ENCODE measurements around the gene STARD13.
A peak's percentile ranks its signal among the peaks of the same experiment; 100 is the strongest.

The STARD13 gene

DNA sequence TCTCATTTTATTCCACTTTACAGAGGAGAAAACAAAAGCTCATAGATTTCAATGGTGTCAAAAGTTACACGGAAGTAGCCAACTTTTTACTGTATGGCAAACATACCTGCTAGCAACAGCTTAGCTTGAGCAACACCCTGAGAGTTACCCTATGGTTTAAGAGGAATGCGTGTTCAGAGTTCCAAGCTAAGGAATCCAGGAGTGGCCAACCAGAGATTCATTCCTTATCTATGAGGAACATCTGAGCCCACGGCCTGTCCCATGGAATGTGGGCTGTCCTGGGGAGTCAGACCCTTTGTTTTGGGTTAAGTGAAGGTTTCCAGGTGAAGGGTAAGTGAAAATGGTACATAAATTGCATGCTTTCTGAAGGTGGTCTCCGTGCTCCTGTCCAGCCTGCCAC, 67.5 kb downstream of the STARD13 start:
- DNase-seq, result no peak

DNA sequence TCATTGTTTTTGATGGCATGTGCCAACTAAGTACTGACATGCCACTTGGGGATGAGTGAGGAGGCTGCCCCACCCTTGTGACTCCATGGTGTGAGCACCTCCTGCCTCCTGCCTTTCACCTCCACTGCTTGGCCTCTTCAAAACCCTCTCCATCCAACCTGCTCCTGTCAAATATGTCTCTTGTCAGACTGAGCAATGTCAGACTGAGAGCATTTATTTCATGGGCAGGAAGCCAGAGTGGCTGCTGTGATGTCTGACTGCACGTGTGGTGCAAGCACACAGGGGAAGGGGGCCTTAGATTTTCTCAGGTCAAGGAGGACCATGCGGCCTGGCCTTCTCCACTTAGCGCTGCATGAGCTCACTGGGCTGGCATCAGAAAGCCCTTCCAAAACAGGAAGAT, 68.3 kb downstream of the STARD13 start:
- no peak for DNase-seq

DNA sequence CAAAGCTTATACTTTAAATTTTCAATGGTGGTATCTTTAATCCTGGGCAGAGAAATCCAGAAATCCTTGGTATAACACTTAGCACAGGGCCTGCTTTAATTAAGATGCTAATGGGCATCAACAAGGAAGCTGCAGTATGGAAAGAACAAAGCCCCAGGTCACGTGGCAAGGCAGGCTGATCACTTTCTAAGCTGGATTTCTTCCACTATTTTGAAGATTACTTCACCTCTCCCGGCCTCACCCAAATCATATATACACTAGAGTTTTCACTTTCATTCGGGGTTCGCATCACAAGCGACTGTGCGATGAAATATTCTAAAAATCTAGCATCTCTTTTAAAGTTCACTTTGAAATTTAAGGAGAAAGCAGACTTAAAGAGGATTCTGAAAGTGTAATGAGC, 71.8 kb downstream of the STARD13 start:
- DNase-seq, result no peak

DNA sequence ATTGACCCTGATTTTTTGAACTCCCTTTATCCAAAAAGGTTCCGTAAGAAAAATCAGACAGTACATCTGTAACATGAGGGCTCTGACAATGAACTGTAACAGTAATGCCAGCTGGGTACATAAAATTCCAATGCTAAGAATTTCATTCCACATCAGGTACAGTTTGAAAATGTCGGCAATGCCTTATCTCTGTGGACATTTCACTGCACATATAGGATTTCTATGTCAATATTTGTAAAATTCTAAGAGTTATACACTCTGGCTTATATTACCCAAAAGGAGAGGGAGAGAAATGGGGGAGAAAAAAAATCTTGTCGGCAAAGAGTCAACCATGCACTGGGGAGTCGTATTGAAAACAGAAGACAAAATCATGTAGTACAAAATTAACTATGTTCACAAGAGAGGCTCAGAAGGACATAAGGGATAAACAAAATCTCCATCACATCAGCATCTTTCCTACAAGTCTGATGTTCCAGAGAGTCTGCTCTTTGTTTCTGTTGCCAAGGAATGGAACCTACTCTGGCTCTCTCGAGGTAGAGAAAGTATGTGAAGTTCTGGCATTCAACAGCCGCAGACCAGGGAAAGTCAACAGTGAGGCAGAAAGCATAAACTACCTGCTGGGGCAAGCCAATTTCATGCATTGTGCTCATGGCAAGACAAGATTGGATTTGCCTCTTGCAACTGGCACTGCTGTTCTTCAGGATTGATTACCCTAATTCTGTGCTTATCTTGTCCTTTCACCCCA, 72.4 kb downstream of the STARD13 start:
- no peak for DNase-seq

DNA sequence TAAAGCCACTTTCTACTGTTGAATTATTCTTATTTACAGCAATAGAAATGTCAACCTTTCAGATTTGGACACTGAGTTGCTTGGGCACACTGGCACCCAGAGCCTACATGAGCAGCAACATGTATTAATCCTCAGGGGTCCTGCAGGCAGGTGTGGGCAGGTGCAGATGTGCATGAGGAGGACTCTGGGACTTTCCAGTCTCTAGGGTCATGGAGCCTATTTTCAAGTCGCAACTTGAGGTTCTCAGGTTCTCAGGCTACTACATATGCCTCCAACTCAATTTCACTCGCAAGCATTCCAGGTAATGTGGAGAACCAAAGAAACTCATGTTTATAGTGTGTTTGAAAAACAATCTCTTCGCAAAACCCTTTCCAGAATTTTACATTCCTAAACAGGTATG, 73.2 kb downstream of the STARD13 start:
- no peak for DNase-seq

DNA sequence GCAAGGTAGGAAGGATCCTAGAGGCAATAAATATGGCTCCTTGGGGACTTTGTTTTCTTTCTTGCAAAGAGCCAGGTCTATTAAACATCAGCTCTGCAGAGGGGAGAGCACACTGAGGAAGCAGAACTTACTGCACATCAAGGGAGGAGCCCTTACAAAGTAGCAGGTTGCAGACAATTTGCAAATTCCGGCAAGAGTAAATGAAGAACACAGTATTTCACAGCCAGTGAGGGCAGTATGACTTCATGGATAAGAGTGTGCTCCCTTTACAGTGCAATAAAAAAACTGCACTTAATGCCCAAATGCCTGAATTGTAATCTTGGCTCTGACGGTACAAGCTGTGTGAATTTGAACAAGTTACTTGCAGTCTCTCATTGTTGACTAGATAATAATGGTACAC, 75.5 kb downstream of the STARD13 start:
- no peak for DNase-seq

DNA sequence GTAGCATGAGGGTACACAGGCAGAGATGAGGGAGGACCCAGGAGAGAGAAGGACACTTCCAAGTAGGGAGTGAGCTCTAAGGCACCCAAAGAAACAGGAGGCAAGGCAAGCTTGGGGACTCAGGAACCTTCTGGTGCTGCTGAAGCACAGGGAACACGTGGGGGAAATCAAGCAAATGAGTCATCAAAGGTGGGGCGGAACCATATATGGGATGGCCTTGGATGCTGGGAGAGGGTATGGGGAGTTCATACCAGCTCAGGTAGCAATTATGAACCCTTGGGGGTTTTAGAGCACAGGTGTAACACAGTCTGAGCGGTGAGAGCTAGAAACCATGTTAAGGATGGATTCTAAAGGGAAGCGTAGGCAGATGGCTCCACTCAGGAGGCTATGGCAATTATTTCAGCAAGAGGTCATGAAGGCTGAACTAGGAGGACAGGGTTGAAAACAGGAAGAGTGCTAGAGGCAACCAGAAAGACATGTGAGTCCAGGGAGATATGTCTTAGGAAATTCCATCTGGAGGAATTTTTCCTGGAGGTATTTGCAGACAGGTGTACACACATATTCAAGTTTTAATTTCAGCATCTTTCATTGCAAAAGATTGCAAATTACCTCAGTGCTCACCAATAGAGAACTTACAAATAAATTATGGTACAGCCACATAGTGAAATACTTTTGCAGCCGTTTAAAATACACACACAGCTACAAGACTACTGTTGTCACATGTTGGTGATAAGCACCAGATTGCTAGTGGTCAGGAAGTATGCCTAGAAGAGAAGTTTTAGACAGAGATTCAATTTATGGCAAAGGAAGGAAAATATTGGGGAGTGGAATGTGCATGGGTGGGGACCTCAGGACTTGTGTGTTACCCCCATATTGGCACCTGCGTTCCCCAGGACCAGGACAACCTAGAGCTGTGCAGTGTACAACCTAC, 77.0 kb downstream of the STARD13 start:
- DNase-seq, result no peak

DNA sequence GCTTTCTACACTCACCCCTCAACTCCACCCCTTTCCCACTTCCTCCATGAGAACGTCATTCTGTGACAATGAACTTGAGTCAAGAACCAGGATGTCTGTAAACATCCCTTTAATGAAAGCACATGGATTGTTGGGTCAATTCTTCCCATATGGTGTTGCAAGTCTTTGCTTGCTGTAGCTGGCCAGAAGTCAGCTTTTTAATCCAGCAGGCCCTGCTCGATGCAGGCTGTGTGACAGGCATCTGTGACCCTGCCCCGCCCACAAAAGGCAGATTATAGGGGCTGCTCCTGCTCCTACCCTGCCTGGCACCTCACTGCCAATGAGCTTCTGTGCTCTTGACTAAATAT, 78.0 kb downstream of the STARD13 start:
- no peak for DNase-seq

DNA sequence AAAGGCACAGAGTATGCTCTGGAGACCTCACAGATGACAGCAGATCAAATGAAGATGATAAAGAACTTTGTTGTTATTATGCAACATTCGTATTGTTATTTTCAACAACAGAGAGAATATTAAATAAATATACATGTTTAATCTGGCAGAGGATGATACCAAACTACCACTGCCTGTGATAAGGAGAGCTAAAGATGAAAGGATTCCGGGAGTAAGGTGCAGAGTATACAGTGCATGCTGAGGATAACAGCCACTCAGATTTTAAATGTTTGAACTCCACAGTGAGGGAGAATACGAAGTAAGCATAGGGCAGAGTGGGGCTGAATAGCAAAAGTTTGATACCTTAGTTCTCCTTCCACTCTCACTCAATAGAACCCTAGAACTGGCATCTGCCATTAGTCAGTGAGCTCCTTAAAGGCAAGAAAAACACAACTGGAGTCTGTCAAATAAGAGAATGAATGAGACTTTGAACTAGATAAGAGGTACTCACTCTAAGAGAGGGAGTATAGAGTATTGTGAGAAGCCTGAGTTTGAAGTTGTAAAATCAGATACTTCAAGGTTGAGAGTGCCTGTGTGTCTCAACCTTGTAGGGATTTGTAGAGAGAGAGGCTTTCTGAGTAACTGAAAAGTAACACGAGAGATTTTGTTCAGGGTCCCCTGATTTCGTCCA, 78.5 kb downstream of the STARD13 start:
- DNase-seq, result no peak

DNA sequence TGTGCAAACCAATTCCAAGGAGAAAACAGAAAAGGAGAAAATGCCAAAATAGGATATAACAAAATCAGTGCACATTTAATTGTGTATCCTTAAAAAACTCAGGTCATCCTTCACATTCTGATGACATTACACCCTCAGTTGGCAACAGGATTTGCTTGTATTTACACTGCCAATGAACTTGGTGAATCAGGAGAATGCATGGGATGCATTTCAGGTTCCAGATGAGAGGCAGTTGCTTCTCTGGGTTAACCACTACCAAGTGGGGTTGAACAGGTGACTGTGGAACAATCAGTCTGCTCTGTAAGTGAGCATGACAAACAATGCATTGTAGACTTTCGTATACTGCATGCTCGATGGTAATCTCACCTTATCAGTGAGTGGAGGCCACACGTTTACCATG, 79.1 kb downstream of the STARD13 start:
- DNase-seq, result no peak

DNA sequence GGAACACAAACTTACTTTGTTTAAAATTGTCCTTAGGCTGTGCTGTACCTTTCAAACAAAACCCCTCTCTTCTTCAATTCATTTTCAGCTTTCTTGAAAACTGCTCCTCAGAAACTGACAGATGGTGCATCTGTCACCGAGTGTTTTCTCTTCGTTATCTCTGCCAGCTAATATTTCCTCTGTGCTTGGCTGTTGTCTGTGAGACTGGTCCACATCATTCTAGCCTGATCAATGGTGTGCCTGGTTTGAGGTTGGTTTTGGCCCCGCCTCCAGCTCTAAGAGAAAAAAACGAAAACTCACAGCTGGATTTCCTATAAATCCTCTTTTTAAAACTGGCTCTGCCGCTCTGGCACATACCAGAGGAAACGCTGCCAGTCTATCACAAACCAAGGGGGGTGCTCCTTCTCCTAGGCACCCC, 79.7 kb downstream of the STARD13 start:
- DNase-seq, result no peak

DNA sequence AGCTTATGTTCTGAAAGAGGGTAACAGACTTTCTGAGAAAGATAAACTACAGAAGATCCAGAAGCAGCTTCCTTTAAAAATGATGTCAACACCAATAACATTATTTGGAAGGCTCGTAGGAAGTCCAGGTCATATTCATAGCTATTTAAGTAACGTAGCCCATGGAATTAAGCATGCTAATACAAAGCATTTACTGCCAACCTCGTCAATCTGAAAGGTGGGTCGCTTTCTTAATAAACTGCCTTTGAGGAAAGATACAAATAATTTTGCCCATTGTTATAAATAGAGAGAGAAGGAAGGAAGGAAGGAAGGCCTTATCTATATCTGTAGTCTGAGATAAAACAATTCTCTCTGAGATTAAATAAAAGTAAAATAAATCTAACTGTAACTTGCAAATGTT, 80.3 kb downstream of the STARD13 start:
- DNase-seq, result no peak

DNA sequence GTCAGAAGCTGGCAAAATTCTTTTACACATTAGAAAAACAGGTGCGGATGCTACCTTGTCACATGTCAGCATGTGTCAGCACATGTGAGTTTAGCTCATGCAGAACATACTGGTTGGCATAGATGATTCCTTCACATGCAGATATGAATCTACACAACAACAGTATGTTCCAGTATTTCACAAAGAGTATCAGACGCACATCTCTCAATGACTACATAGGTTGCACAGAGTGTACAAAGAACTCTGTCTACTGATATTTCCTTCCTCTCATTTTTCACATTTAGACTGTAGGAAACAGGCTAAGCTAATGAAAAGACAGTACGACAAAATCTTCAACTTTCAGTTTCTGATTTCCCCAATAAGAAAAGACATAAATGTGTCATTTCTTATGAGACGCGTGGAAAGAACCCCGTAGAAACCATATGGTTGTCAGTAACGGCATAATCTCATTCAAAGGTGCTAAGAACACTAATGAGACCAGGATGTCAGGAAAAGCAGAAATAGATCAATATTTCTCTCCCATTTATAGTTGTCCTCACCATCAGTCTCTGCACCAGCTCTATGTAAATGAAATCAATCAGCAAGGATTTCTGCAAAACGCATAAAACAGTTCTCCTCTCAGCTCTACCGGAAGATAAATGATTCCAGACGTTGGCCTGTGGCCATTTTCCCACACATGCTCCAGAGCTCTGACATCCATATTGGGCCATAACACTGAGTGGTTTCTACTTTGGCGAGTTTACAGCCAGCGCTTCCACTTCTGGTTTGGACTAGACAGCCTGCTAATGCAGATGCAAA, 81.2 kb downstream of the STARD13 start:
- peak; percentile 91 for DNase-seq

DNA sequence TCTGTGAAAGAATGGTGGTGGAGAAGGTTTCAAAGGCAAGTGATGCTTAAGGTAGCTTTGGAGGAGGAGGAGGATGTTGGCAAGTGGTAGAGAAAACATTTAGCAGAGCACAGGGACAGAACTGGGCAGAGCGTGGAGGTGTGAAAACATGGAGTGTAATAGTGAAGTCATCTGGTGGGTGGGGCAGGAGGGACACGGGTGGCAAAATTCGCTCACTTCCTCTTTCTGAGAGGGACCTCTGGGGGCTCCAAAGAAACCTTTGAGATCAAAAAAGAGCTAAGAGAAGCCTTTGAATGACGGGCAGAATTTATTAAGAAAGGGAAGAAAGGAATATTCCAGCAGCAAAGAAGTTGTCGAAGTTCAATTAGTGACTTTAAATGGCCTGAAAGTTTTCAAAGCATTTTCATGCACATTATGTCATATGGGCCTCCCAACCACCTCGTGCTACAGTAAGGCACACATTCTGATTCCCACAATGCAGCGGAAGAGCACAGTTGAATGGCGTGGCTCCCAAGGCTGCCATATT, 82.8 kb downstream of the STARD13 start:
- no peak for DNase-seq

DNA sequence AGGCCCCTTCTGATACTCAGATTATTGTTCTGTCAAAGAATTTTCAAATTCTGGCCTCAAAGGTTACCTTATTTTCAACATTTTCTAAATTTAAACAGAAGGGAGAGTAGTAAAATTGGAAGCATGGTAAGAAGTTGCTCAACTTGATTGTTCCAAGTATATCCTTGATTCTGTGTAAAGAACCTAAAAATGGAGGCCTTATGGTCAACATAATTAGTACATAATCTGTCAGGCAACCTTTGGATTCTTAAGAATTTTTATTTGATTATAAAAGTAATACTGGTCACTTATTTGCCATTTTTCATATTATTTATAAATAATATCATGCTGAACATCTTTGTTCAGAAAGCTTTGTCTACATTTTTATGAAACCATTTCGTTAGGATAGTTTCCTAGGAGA, 83.9 kb downstream of the STARD13 start:
- no peak for DNase-seq

DNA sequence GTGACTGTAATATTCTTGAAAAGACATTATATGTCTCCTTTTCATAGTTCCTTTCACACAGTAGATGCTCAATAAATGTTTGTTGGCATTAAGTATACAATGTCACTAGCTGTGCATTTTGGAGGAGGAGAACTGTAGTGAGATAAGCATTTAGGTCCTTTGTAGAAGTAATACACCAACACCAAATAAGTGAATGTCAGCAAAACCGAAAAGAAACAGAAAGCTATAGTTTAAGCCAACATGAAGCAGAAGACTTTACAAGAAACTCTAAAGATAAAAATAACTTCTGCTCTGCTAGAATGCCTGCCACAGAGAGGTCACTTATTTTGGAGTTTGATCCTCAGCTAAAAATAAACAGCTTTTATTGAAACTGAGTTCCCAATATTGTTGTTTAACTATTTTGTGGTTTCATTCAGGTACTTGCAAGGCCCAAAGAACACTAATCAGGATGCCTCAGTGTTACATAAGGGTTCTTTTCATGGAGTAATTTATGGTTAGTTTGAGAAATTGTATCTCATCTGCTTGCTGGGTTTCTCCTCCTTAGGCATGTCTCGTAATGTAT, 86.2 kb downstream of the STARD13 start:
- DNase-seq, result no peak

DNA sequence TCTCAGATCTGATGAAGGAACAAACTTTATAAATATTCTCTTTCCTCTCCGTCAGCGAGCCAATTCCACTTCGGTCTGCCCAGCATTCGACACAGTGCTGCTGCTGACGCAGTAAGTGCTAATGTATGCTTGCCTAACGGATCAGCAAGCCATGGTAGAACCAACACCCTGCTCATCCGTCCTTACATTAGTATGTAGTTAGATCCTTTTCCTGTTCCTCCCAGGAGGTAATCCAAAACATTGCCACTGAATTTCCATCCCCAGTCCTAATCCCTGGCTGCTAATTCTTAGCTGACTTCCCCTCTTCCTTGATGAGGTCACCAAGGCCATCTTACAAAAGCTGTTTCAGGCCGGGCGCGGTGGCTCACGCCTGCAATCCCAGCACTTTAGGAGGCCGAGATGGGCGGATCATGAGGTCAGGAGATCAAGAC, 88.0 kb downstream of the STARD13 start:
- DNase-seq, result no peak

DNA sequence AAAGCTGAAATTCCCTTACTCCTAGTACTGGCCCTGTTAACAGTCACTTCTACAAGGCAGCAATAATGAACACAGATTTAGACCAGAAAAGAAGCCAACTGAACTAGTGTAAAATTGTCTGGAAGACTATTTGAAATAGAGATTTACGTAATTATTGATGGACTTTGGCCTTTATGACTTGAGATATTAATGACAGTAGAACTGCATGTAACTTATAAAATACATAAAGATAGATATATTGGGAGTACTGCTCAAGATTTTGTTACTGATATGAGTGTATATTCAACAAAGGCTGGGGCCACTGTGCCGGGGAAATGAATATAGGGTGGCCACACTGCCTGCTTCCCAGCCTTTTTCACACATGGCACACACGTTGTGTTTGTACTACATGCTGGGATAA, 88.8 kb downstream of the STARD13 start:
- no peak for DNase-seq

DNA sequence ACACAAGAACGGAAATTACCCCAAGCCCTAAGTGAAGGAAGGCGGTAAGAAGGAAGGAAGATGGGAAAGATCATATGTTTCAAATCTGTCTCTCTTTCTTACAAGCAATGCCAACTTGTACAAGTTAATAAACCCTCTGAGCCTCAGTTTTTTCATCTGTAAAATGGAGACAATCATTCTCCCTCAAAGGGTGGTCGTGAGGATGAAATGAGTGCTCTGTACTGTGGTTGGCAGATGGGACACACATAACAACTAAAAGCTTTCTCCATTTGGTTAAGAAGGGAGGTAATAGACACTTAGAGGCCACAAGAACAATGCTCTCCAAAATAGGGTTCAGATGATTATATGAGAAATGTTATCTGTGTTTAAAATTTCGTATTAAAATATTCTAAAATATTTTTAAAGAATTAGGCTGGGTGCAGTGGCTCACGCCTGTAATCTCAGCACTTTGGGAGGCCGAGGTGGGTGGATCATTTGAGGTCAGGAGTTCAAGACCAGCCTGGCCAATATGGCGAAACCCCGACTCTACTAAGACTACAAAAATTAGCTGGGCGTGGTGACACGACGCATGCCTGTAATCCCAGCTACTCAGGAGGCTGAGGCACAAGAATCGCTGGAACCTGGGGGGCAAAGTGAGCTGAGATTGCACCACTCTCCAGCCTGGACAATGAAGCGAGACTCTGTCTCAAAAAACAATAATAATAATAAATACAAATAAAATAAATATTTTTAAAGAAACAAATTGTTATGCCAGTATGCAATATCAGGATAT, 89.7 kb downstream of the STARD13 start:
- DNase-seq, result no peak

DNA sequence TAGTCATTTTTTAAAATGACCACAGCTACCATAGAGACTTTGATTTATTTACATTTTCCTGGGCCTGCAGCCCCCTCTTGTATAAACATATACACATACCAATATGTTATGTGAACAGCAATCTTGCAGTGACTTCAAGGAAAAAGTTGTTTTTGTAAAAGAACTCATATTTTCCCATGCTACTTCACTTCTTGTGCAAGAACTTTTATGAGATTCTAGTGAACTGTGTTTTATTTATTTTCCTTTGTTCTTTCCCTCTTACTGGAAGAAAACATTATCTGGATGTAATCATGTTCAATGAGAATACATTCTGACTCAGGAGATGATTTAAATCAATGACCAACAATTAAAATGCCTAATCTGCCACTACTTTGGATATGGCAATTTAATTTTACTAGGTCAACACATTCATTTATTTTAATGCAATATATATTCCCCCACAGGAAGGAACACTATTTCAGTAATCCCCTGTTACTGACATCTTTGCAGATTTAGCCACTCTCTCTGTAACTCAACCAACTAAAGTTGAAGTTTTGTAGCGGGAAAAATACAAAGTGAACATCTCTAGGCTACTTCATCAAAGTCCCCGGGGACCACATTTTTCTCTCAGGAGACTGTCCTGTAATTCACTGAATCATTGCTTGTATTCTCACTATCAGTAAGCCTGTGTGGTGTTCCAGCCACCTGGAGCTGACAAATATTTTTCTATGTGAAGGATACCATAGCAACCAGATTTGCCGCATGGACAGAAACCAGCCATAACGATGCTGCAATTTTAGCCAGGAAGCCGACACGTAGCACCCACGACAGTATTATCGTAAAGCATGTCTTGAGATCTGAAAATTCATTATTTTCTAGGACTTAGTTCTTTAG, 90.5 kb downstream of the STARD13 start:
- peak; percentile 71 for DNase-seq
